Endothelial cell of umbilical vein (primary cell): ENCODE measurements around the gene SULF2.

ENCODE experiments used
- CTCF ChIP-seq, 2 donors: IDR thresholded peaks; 1 replicate in 1 of 2; 2 replicates in 1 of 2; pipeline ENCODE4 v1.5.1; 2011; ENCODE audit warnings: low read length in 2 of 2, mild to moderate bottlenecking in 2 of 2, moderate library complexity in 2 of 2, control low read depth in 1 of 2, inconsistent platforms in 1 of 2, low read depth in 1 of 2; ENCODE audit not compliant: insufficient read depth in 1 of 2; ENCODE audit errors: extremely low read depth in 1 of 2
- EZH2 ChIP-seq: IDR thresholded peaks from 2 replicates; pipeline ENCODE4 v1.6.1; 2012; ENCODE audit warnings: borderline replicate concordance, low read depth, mild to moderate bottlenecking, moderate library complexity, low read length, inconsistent platforms; ENCODE audit not compliant: severe bottlenecking
- GATA2 ChIP-seq: IDR thresholded peaks from 2 replicates; pipeline ENCODE4 v1.7.0; 2011; ENCODE audit warnings: low read depth, mild to moderate bottlenecking, moderate library complexity, mixed read lengths, low read length; ENCODE audit not compliant: insufficient read length, insufficient read depth
- POLR2A ChIP-seq: IDR thresholded peaks from 2 replicates; pipeline ENCODE4 v1.6.1; 2012; ENCODE audit warnings: low read depth, mild to moderate bottlenecking, control low read depth, low read length
- POLR2AphosphoS5 ChIP-seq: IDR thresholded peaks from 2 replicates; pipeline ENCODE4 v1.6.1; 2012; ENCODE audit warnings: low read depth, mild to moderate bottlenecking, control low read depth, low read length, moderate library complexity; ENCODE audit not compliant: insufficient read depth

GRCh38 chr20:47676912-47677634, 108.2 kb downstream of the SULF2 start:
- TF ChIP-seq CTCF (IDR thresholded peaks at IDR 0.05; ENCODE audit: extremely low read depth in 1 of 2, insufficient read depth in 1 of 2, low read depth in 1 of 2, low read length in 2 of 2) (no peak), POLR2A (no peak), GATA2 (no peak), POLR2AphosphoS5 (no peak), EZH2 (no peak)
